H1 (cell line): ENCODE measurements around the gene TIMP4. TPM values are rescaled to one million over a fixed set of nuclear protein-coding genes. Genes with fewer than 3 reads are reported as not detected.

Experiments used
- BRCA1 ChIP-seq: IDR thresholded peaks from 2 replicates; pipeline ENCODE4 v1.6.1; 2012; ENCODE audit warnings: low read depth, low read length, improper control_type of control experiment
- CREB1 ChIP-seq: IDR thresholded peaks from 2 replicates; pipeline ENCODE4 v1.6.1; 2012; ENCODE audit warnings: inconsistent platforms
- EGR1 ChIP-seq: IDR thresholded peaks from 2 replicates; pipeline ENCODE4 v1.6.1; 2011; ENCODE audit warnings: low read depth, low read length, borderline replicate concordance
- POU5F1 ChIP-seq: IDR thresholded peaks from 2 replicates; pipeline ENCODE4 v1.6.1; 2011; ENCODE audit warnings: low read depth, mild to moderate bottlenecking, low read length, moderate library complexity
- SP2 ChIP-seq: IDR thresholded peaks from 2 replicates; pipeline ENCODE4 v1.6.1; 2012; ENCODE audit warnings: mild to moderate bottlenecking, low read length, inconsistent platforms
- polyA plus RNA-seq, 7 experiments: library from polyadenylated mRNA; depleted of rRNA in 3 of 7; stranded (reverse) in 5 of 7; unstranded in 2 of 7; fragments of >200 nt in 5 of 7; fragments of 200-250 nt in 2 of 7; gene quantifications; 1 replicate in 5 of 7; 2 replicates in 1 of 7; 4 replicates in 1 of 7; pipeline versions ENCODE4 v1.2.1 to v1.2.3, GENCODE V29; 2011 to 2013; ENCODE audit warnings: missing spikeins in 2 of 7, mixed read lengths in 2 of 7
- total RNA-seq: library from RNA; stranded (reverse); fragmentation: NEBNext Ultra II Directional; extraction: Animal tissue kit (Norgen Biotek cat#: 25700); gene quantifications from 2 replicates; pipeline ENCODE4 v1.2.1, GENCODE V29; 2021
- TF ChIP-seq, protein P1 (sequence below): IDR thresholded peaks from 2 replicates; pipeline ENCODE4 v1.6.1; 2012; ENCODE audit warnings: low read length, inconsistent platforms

Gene TIMP4
- total and polyA plus RNA-seq, 2 of the 8 experiments (the other 6 are each of a cell fraction or from before 2014, with no cell fraction given) = 5.1 to 8.7 TPM

DNA sequence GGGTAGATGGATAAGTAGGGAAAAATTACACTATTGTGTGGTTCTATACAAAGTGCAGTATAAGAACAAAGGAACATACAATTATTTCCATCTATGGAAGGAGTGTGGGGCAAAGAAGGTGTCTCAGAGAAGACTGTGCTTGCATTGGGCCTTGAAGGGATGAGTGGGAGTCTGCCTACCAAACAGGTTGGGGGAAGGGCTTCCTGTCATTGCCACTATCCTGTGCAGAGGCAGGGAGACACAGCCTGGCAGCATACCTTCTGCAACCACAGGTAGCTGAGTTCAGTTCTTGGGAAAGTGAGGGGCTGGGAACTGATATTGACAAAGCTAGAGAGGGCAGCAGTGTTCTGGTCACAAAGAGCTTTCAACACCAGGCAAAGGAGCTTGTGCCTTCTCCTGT lies 3.4 kb downstream of the TIMP4 start (continued):
- TF ChIP-seq CREB1 = no peak
- no peak for TF ChIP-seq SP2
- TF ChIP-seq, protein P1, sequence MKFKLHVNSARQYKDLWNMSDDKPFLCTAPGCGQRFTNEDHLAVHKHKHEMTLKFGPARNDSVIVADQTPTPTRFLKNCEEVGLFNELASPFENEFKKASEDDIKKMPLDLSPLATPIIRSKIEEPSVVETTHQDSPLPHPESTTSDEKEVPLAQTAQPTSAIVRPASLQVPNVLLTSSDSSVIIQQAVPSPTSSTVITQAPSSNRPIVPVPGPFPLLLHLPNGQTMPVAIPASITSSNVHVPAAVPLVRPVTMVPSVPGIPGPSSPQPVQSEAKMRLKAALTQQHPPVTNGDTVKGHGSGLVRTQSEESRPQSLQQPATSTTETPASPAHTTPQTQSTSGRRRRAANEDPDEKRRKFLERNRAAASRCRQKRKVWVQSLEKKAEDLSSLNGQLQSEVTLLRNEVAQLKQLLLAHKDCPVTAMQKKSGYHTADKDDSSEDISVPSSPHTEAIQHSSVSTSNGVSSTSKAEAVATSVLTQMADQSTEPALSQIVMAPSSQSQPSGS = no peak
- no peak for TF ChIP-seq BRCA1
- TF ChIP-seq EGR1 = no peak
- no peak for TF ChIP-seq POU5F1
